Choroid plexus epithelial cell (primary cell): ENCODE data around the gene RNU1-2.
"Not testable (repeated sequence)": the region's sequence is repeated elsewhere in the genome, so short reads cannot be mapped to it uniquely, and the experiment has no call there.

Experiments
- DNase-seq: peaks from one replicate; pipeline ENCODE4 v3.0.0-alpha.2; 2010; ENCODE audit warnings: low read depth
- H3K4me3 ChIP-seq: 2 replicates; pipeline ENCODE4 v1.5.1; 2011; ENCODE audit warnings: low read depth, mild to moderate bottlenecking, control low read depth, low read length, moderate library complexity
- CTCF ChIP-seq: conservative IDR thresholded peaks from 2 replicates; pipeline ENCODE4 v1.5.1; 2011; ENCODE audit warnings: low read depth, mild to moderate bottlenecking, control low read depth, inconsistent platforms, low read length, moderate library complexity

Gene RNU1-2

GRCh38 chr1:16927711-16928485 lies 32.1 kb downstream of the RNU1-2 start:
- no peak overlapping the region for H3K4me3 ChIP-seq
- no peak for DNase-seq
- no peak for TF ChIP-seq CTCF

GRCh38 chr1:16929146-16930041 lies 33.6 kb downstream of the RNU1-2 start:
- DNase-seq, H3K4me3 ChIP-seq: not testable (repeated sequence)

- not testable (repeated sequence) for DNase-seq, H3K4me3 ChIP-seq
Measured at GRCh38 chr1:16931206-16931934, 35.6 kb downstream of the RNU1-2 start.

- not testable (repeated sequence) for DNase-seq, H3K4me3 ChIP-seq
Measured at GRCh38 chr1:16933945-16934344, 38.2 kb downstream of the RNU1-2 start.

- not testable (repeated sequence) for H3K4me3 ChIP-seq, DNase-seq
Measured at GRCh38 chr1:16936580-16936979, 40.8 kb downstream of the RNU1-2 start.

GRCh38 chr1:16938351-16939321 lies 42.9 kb downstream of the RNU1-2 start:
- no peak for TF ChIP-seq CTCF
- peak; percentile 61 for DNase-seq
- peak overlapping the region; percentile 53 for H3K4me3 ChIP-seq

- peak overlapping the region; percentile 53 for H3K4me3 ChIP-seq
Measured at GRCh38 chr1:16939386-16940180, 43.8 kb downstream of the RNU1-2 start.

GRCh38 chr1:16944038-16944437 lies 48.3 kb downstream of the RNU1-2 start:
- DNase-seq, result no peak
- no peak overlapping the region for H3K4me3 ChIP-seq
- no peak for TF ChIP-seq CTCF

More at GRCh38 chr1:16939386-16940180, 43.8 kb downstream of the RNU1-2 start:
- not testable (repeated sequence) for DNase-seq

- H3K4me3 ChIP-seq, DNase-seq: not testable (repeated sequence)
Measured at GRCh38 chr1:16945512-16945911, 49.7 kb downstream of the RNU1-2 start.
